ENCODE data around the gene CACNA2D4.

Gene CACNA2D4

DNA sequence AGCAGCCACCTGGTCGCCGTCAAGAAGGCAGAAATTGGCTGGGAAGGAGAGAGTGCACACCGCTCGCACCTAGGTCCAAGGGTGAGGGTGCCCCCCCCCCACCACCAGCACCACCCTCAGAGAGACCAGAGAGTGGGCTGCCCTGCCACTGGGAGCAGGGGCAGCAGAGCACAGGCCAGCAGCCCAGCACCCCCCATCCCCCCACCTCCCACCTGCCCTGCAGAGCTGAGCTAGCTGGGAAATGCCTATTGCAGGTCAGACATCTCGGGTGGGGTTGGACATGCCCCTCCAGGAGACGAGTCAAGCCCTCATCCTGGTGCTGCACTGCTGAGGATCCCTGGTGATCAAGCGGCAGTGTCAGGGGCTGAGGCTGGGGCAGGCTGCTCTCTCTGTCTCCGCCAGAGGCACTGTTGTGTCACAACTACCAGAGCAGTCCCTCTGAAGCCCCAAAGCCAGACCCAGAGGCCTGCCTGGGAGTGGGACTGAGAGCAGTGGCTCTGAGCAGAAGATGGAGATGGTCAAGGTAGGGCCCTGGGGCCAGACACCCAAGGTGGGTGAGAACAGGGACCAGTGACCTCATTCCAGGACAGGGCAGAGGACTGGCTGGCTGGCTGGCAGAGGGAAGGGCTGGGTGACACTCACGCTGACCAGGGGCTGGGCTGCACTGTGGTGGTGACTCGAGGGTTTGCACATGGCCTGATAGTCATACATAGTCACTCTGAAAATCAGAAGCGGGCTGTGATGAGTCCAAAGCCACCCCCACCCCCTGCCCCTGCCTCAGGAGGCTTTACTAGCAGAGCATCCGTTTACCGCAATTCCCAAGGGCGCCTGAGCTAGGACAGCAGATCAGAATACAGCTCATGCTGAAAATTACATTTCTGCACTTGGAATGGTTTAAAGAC lies 117.8 kb downstream of the CACNA2D4 start:
- H3K36me3 ChIP-seq = no peaks in the 10 kb centered on the region

DNA sequence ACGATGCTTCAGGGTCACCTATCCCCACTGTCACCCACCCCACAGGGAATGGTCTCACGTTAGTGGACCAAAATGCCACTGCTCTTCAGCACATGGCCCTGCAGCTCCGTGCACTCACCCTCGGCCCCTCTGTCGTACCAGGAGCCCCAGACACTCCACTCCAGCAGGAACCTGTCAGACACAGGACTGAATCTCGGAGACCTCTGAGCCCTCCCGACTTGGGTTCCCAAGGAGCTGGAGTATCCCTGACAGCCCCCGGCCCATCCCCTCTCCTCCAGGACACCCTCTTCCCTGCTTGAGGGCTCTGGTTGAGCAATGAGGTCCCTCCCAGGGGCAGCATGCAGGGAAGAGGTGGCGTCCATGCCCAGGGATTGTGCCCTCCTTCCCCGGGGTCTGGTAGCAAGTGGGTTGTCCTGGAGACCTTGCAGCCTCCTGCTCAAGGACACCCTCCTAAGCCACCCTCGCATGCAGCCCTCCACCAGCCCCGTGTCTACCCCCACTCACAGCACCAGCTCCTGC lies 118.5 kb downstream of the CACNA2D4 start:
- no peak overlapping the region for H3K4me3 ChIP-seq (ENCODE audit: low read depth, low read length)
- TF ChIP-seq, protein P1, sequence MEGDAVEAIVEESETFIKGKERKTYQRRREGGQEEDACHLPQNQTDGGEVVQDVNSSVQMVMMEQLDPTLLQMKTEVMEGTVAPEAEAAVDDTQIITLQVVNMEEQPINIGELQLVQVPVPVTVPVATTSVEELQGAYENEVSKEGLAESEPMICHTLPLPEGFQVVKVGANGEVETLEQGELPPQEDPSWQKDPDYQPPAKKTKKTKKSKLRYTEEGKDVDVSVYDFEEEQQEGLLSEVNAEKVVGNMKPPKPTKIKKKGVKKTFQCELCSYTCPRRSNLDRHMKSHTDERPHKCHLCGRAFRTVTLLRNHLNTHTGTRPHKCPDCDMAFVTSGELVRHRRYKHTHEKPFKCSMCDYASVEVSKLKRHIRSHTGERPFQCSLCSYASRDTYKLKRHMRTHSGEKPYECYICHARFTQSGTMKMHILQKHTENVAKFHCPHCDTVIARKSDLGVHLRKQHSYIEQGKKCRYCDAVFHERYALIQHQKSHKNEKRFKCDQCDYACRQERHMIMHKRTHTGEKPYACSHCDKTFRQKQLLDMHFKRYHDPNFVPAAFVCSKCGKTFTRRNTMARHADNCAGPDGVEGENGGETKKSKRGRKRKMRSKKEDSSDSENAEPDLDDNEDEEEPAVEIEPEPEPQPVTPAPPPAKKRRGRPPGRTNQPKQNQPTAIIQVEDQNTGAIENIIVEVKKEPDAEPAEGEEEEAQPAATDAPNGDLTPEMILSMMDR (IDR thresholded peaks at IDR 0.05; ENCODE audit: low read depth, low read length) = no peak
- no peaks in the 10 kb centered on the region for H3K27me3 ChIP-seq
- no peak for DNase-seq
- H3K4me1 ChIP-seq = peaks cover 7% of the 10 kb centered on the region
- H3K9me3 ChIP-seq = no peaks in the 10 kb centered on the region
- H3K36me3 ChIP-seq = no peaks in the 10 kb centered on the region

More for the DNA sequence above, 117.8 kb downstream of the CACNA2D4 start:
- H3K4me3 ChIP-seq (ENCODE audit: low read depth, low read length) = no peak overlapping the region
- no peaks in the 10 kb centered on the region for H3K9me3 ChIP-seq
- DNase-seq = peak; percentile 81
- peaks cover 7% of the 10 kb centered on the region for H3K4me1 ChIP-seq
- TF ChIP-seq, protein P1 (IDR thresholded peaks at IDR 0.05; ENCODE audit: low read depth, low read length) = peak; percentile 72
- H3K27me3 ChIP-seq = no peaks in the 10 kb centered on the region

DNA sequence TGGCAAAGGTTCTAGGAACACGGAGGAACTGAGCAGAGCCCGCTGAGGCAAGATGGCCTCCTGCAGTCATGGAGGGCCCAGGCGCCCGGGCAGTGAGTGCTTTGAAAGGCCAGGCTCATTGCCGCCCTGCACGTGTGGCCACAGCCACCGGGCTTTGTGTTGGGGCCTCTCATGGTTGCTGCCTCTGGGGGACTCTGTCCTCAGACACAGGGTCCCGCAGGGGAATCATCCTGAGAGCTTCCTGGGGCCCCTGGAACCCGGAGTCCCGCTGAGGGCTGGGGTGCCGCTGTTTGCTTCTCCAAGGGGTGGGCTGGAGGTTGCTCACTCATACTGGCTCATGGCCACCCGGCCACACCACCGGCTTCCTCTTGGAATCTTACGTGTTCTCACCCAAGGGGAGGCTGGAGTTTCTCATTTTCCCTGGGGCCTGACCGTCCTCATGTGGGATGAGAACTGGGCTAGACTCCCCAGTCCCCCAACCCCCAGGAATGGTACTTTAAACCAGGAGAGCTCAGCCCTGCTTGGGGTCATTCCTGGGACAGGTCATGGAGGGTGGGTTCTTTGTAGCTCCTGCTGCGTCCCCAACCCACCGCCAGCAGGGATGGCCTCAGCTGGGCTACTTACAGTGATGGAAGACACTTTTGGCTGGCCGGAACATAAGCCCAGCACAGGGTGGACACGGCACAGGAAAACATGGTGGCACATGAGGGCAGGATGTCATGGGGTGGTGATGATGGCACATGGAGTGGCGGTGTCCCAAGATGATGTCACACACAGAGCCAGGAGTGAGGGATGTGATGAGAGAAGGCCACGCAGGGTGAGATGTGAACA lies 119.2 kb downstream of the CACNA2D4 start:
- TF ChIP-seq, protein P1 (IDR thresholded peaks at IDR 0.05; ENCODE audit: low read depth, low read length) = no peak
- no peaks in the 10 kb centered on the region for H3K27me3 ChIP-seq
- no peaks in the 10 kb centered on the region for H3K9me3 ChIP-seq
- no peaks in the 10 kb centered on the region for H3K36me3 ChIP-seq
- H3K4me3 ChIP-seq (ENCODE audit: low read depth, low read length) = no peak overlapping the region
- peaks cover 7% of the 10 kb centered on the region for H3K4me1 ChIP-seq
- no peak for DNase-seq

DNA sequence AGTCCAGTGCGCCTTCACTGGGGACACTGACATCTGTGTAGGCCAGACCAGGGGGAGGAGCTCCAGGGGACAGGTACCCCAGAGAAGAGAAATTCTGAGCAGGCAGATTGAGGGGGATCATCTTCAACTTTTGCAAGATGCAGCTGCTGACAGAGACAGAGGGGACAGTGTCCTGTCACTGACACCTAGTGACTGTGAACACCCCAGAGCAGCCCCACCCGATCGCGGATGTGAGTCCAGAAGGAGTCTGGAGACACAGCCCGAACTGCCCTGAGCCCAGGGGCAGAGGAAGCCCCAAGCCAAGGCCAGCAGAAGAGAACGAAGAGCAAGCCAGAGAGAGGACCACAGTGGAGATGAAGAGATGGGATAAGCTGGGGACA lies 119.8 kb downstream of the CACNA2D4 start:
- Histone ChIP-seq H3K4me1 (peaks cover 7% of the 10 kb centered on the region), H3K27me3 (no peaks in the 10 kb centered on the region), H3K9me3 (no peaks in the 10 kb centered on the region), H3K4me3 (ENCODE audit: low read depth, low read length) (no peak overlapping the region), H3K36me3 (no peaks in the 10 kb centered on the region)
- TF ChIP-seq, protein P1 (IDR thresholded peaks at IDR 0.05; ENCODE audit: low read depth, low read length) = no peak
- no peak for DNase-seq

DNA sequence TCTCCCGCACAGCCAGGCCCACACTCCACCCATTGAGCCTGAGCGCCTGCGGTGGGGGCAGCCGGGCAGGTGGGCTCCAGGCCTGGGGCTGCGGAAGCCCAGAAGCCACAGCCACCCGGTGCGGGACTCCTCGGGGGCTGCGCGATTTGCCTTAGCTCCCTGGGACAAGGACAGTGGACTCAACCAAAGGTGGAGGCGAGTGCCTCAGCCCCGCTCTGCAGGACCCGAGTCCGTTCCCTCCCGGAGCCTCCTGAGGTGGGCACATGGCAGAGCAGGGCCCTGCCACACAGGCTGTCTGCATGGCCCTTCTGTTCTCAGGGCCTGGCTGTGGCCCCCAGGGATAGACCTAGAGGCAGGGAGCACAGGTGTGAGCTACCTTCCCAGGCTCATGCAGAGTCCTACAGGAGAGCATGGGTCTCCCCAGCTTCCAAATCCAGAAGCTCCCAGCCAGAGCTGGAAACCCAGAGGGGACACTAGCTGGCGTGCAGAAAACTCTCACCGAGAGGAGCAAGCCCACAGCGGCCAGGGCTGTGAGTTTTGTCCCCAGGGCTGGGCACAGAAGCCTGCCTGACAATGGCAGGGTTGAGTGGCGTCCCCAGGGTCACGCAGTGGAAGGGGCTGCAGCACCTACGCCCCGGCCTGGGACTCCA lies 120.3 kb downstream of the CACNA2D4 start:
- no peaks in the 10 kb centered on the region for H3K9me3 ChIP-seq
- H3K36me3 ChIP-seq = no peaks in the 10 kb centered on the region
- DNase-seq = no peak
- H3K4me1 ChIP-seq = peaks cover 7% of the 10 kb centered on the region
- TF ChIP-seq, protein P1 (IDR thresholded peaks at IDR 0.05; ENCODE audit: low read depth, low read length) = no peak
- no peaks in the 10 kb centered on the region for H3K27me3 ChIP-seq
- no peak overlapping the region for H3K4me3 ChIP-seq (ENCODE audit: low read depth, low read length)

All from BE2C (cell line).